ENCODE results near the gene CHD3. TPM values are rescaled to one million over a fixed set of nuclear protein-coding genes. Genes with fewer than 3 reads are reported as not detected.

CHD3 gene
- total and polyA plus RNA-seq, 10 of the 15 experiments (the other 5 are each of a cell fraction or from before 2014, with no cell fraction given): 1.4 to 86.8 (median 39.1) TPM

DNA sequence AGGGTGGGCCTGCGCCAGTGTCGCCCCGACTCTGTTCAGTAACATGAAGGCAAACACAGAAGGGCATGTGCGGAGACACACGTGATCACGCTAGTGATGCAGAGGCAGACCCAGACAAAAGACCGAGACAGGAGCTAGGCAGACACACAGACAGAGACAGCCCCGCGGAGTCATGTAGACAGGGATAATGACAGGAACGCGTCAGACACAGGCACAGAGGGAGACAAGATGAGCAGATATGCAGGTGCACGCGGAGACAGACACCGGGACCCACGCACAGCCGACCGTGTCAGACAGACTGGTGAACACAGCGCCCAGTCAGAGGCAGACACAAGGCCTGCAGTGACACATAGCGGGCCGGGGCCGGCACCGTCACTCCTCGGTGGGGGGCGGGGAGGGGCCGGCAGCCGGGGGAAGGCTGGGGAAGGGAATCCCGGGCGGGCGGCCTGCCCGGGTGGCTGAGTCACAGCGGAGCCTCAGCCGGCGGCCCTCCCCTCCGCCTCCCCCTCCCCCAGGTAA lies 47.1 kb upstream of the CHD3 start (continued):
- TF ChIP-seq, protein P1, sequence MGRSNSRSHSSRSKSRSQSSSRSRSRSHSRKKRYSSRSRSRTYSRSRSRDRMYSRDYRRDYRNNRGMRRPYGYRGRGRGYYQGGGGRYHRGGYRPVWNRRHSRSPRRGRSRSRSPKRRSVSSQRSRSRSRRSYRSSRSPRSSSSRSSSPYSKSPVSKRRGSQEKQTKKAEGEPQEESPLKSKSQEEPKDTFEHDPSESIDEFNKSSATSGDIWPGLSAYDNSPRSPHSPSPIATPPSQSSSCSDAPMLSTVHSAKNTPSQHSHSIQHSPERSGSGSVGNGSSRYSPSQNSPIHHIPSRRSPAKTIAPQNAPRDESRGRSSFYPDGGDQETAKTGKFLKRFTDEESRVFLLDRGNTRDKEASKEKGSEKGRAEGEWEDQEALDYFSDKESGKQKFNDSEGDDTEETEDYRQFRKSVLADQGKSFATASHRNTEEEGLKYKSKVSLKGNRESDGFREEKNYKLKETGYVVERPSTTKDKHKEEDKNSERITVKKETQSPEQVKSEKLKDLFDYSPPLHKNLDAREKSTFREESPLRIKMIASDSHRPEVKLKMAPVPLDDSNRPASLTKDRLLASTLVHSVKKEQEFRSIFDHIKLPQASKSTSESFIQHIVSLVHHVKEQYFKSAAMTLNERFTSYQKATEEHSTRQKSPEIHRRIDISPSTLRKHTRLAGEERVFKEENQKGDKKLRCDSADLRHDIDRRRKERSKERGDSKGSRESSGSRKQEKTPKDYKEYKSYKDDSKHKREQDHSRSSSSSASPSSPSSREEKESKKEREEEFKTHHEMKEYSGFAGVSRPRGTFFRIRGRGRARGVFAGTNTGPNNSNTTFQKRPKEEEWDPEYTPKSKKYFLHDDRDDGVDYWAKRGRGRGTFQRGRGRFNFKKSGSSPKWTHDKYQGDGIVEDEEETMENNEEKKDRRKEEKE (IDR thresholded peaks at IDR 0.05): no peak
- TF ChIP-seq NFIC (IDR thresholded peaks at IDR 0.05; ENCODE audit: low read depth, low read length) (no peak), POLR2AphosphoS5 (IDR thresholded peaks at IDR 0.05; ENCODE audit: low read length) (peak; percentile 68), HDGF (IDR thresholded peaks at IDR 0.05) (peak; percentile 53; the same call in 1 of the 2 replicates), FOXM1 (IDR thresholded peaks at IDR 0.05; ENCODE audit: low read depth, low read length) (no peak), RAD21 (IDR thresholded peaks at IDR 0.05; ENCODE audit: insufficient read depth, low read depth, low read length) (peak; percentile 40; the same call in 1 of the 2 replicates), MTA2 (IDR thresholded peaks at IDR 0.05; ENCODE audit: low read depth) (0 out of 2 replicates have a peak, but pooled peaks have one; percentile 25), RELA (IDR thresholded peaks at IDR 0.05; ENCODE audit: borderline replicate concordance, partially characterized antibody) (no peak), MEF2B (IDR thresholded peaks at IDR 0.05; ENCODE audit: partially characterized antibody, poor library complexity, severe bottlenecking) (no peak)
- TF ChIP-seq, protein P2, sequence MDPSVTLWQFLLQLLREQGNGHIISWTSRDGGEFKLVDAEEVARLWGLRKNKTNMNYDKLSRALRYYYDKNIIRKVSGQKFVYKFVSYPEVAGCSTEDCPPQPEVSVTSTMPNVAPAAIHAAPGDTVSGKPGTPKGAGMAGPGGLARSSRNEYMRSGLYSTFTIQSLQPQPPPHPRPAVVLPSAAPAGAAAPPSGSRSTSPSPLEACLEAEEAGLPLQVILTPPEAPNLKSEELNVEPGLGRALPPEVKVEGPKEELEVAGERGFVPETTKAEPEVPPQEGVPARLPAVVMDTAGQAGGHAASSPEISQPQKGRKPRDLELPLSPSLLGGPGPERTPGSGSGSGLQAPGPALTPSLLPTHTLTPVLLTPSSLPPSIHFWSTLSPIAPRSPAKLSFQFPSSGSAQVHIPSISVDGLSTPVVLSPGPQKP (IDR thresholded peaks at IDR 0.05; ENCODE audit: low read depth, low read length): no peak
- TF ChIP-seq, protein P3, sequence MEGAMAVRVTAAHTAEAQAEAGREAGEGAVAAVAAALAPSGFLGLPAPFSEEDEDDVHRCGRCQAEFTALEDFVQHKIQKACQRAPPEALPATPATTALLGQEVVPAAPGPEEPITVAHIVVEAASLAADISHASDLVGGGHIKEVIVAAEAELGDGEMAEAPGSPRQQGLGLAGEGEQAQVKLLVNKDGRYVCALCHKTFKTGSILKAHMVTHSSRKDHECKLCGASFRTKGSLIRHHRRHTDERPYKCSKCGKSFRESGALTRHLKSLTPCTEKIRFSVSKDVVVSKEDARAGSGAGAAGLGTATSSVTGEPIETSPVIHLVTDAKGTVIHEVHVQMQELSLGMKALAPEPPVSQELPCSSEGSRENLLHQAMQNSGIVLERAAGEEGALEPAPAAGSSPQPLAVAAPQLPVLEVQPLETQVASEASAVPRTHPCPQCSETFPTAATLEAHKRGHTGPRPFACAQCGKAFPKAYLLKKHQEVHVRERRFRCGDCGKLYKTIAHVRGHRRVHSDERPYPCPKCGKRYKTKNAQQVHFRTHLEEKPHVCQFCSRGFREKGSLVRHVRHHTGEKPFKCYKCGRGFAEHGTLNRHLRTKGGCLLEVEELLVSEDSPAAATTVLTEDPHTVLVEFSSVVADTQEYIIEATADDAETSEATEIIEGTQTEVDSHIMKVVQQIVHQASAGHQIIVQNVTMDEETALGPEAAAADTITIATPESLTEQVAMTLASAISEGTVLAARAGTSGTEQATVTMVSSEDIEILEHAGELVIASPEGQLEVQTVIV (IDR thresholded peaks at IDR 0.05; ENCODE audit: borderline replicate concordance, partially characterized antibody): no peak
- TF ChIP-seq, protein P4, sequence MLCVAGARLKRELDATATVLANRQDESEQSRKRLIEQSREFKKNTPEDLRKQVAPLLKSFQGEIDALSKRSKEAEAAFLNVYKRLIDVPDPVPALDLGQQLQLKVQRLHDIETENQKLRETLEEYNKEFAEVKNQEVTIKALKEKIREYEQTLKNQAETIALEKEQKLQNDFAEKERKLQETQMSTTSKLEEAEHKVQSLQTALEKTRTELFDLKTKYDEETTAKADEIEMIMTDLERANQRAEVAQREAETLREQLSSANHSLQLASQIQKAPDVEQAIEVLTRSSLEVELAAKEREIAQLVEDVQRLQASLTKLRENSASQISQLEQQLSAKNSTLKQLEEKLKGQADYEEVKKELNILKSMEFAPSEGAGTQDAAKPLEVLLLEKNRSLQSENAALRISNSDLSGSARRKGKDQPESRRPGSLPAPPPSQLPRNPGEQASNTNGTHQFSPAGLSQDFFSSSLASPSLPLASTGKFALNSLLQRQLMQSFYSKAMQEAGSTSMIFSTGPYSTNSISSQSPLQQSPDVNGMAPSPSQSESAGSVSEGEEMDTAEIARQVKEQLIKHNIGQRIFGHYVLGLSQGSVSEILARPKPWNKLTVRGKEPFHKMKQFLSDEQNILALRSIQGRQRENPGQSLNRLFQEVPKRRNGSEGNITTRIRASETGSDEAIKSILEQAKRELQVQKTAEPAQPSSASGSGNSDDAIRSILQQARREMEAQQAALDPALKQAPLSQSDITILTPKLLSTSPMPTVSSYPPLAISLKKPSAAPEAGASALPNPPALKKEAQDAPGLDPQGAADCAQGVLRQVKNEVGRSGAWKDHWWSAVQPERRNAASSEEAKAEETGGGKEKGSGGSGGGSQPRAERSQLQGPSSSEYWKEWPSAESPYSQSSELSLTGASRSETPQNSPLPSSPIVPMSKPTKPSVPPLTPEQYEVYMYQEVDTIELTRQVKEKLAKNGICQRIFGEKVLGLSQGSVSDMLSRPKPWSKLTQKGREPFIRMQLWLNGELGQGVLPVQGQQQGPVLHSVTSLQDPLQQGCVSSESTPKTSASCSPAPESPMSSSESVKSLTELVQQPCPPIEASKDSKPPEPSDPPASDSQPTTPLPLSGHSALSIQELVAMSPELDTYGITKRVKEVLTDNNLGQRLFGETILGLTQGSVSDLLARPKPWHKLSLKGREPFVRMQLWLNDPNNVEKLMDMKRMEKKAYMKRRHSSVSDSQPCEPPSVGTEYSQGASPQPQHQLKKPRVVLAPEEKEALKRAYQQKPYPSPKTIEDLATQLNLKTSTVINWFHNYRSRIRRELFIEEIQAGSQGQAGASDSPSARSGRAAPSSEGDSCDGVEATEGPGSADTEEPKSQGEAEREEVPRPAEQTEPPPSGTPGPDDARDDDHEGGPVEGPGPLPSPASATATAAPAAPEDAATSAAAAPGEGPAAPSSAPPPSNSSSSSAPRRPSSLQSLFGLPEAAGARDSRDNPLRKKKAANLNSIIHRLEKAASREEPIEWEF (IDR thresholded peaks at IDR 0.05; ENCODE audit: insufficient replicate concordance, low read depth, low read length): no peak
- TF ChIP-seq, protein P5, sequence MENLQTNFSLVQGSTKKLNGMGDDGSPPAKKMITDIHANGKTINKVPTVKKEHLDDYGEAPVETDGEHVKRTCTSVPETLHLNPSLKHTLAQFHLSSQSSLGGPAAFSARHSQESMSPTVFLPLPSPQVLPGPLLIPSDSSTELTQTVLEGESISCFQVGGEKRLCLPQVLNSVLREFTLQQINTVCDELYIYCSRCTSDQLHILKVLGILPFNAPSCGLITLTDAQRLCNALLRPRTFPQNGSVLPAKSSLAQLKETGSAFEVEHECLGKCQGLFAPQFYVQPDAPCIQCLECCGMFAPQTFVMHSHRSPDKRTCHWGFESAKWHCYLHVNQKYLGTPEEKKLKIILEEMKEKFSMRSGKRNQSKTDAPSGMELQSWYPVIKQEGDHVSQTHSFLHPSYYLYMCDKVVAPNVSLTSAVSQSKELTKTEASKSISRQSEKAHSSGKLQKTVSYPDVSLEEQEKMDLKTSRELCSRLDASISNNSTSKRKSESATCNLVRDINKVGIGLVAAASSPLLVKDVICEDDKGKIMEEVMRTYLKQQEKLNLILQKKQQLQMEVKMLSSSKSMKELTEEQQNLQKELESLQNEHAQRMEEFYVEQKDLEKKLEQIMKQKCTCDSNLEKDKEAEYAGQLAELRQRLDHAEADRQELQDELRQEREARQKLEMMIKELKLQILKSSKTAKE (IDR thresholded peaks at IDR 0.05; ENCODE audit: low read depth, poor library complexity, severe bottlenecking): peak; percentile 82

Measured in GM12878 (cell line).